HCT116 (cell line): Measurements from ENCODE around the gene ERC1.

Source experiments
- CTCF ChIP-seq, 3 experiments: fragments of 200-600 bp in 1 of 3; sonication (generic) in 1 of 3; IDR thresholded peaks in 2 of 3; conservative IDR thresholded peaks in 1 of 3; 2 replicates each; pipeline ENCODE4 v1.5.1; 2012 to 2017; ENCODE audit warnings: low read depth in 2 of 3, low read length in 2 of 3, antibody characterized with exemption in 1 of 3, borderline replicate concordance in 1 of 3, control low read depth in 1 of 3, mild to moderate bottlenecking in 1 of 3, mixed read lengths in 1 of 3, mixed run types in 1 of 3, moderate library complexity in 1 of 3; ENCODE audit not compliant: insufficient read depth in 1 of 3
- EZH2 ChIP-seq: fragments of 200-600 bp; sonication (generic); IDR thresholded peaks from 2 replicates; pipeline ENCODE4 v1.6.1; 2017; ENCODE audit warnings: antibody characterized with exemption, mixed run types

- no peak for TF ChIP-seq EZH2
- peak; percentile 92 to 98 (median 95) for TF ChIP-seq CTCF (IDR thresholded peaks at IDR 0.05 in 2 of 3, conservative IDR thresholded peaks at IDR 0.05 in 1 of 3; ENCODE audit: borderline replicate concordance in 1 of 3, insufficient read depth in 1 of 3, low read depth in 2 of 3, low read length in 2 of 3)
Observed at GRCh38 chr12:949453-950191, 41.4 kb upstream of the ERC1 start, which contains the start of gene RAD52.
